Lower leg skin (tissue), 4 donors: Measurements from ENCODE around the gene PSMD9. TPM values are rescaled to one million over a fixed set of nuclear protein-coding genes. Genes with fewer than 3 reads are reported as not detected.

Experiments used
- DNase-seq, 2 donors: peaks; one replicate each; pipeline ENCODE4 v3.0.0-alpha.2; 2019; ENCODE audit warnings: low spot score in 2 of 2
- H3K4me3 ChIP-seq: fragments of 200-600 bp; sonication (generic); 2 replicates; pipeline ENCODE4 v1.5.1; 2017; ENCODE audit warnings: mild to moderate bottlenecking, low read depth; ENCODE audit not compliant: poor library complexity, severe bottlenecking
- POLR2A ChIP-seq, 2 donors: fragments of 450-650 bp; IDR thresholded peaks; one replicate each; pipeline ENCODE4 v1.6.1; 2016 to 2017; ENCODE audit warnings: antibody characterized with exemption in 2 of 2, mild to moderate bottlenecking in 1 of 2, moderate library complexity in 1 of 2
- WGBS, 2 donors: methylation state at CpG; one replicate each; pipeline ENCODE4 v1.1.5; 2018; 5-methylcytosine and 5-hydroxymethylcytosine counted together
- intact Hi-C: fragments of 100-400 bp; cut with DNase I; formaldehyde crosslinking; loops from one replicate; pipeline ENCODE4 v1.15.0; 2023; ENCODE audit warnings: low total_unique reads
- total RNA-seq, 4 donors: library from RNA; depleted of rRNA; stranded (reverse); fragments of >200 nt; gene quantifications; one replicate each; pipeline ENCODE4 v1.1.0, GENCODE V29; 2016
- TF ChIP-seq, protein P1 (sequence below), 3 donors: fragments of 450-650 bp; IDR thresholded peaks; one replicate each; pipeline ENCODE4 v1.5.1; 2016; ENCODE audit warnings: antibody characterized with exemption in 3 of 3, mild to moderate bottlenecking in 3 of 3, moderate library complexity in 2 of 3

Gene PSMD9
- total RNA-seq, 4 donors from 2014 or later = 67.9 to 87.5 (median 82.7) TPM

DNA sequence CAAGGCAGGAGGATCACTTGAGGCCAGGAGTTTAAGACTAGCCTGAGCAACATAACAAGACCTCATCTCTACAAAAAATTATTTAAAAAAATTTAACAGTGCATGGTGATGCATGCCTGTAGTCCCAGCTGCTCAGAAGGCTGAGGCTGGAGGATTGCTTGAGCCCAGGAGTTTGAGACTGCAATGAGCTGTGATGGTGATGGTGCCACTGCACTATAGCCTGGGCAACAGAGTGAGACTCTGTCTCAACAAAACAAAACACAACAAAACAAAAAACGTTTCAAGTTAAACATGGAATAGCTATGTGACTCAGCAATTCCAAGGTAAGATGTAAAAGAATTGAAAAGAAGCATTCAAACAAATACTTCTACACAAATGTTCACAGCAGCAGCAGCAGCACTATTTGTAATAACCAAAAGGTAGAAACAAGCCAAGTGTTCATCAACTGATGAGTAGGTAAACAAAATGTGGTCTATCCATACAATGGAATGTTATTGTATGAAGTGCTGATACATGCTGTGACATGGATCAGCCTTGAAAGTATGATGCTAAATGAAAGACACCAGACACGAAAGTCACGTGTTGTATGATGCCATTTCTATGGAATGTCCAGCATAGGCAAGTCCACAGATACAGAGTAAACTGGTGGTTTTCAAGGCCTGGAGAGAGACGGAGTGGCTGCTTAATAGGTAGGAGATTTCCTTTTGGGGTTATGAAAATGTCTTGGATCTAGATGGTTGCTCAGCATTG lies 61.2 kb downstream of the PSMD9 start:
- intact Hi-C loops = no loop called here
- H3K4me3 ChIP-seq = no peak overlapping the region
- no peak for TF ChIP-seq POLR2A (IDR thresholded peaks at IDR 0.05)
- TF ChIP-seq, protein P1, sequence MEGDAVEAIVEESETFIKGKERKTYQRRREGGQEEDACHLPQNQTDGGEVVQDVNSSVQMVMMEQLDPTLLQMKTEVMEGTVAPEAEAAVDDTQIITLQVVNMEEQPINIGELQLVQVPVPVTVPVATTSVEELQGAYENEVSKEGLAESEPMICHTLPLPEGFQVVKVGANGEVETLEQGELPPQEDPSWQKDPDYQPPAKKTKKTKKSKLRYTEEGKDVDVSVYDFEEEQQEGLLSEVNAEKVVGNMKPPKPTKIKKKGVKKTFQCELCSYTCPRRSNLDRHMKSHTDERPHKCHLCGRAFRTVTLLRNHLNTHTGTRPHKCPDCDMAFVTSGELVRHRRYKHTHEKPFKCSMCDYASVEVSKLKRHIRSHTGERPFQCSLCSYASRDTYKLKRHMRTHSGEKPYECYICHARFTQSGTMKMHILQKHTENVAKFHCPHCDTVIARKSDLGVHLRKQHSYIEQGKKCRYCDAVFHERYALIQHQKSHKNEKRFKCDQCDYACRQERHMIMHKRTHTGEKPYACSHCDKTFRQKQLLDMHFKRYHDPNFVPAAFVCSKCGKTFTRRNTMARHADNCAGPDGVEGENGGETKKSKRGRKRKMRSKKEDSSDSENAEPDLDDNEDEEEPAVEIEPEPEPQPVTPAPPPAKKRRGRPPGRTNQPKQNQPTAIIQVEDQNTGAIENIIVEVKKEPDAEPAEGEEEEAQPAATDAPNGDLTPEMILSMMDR (IDR thresholded peaks at IDR 0.05) = no peak
- 61 to 70% methylated on average over 4 of the region's 4 CpGs for WGBS, 2 donors
- no peak for DNase-seq

DNA sequence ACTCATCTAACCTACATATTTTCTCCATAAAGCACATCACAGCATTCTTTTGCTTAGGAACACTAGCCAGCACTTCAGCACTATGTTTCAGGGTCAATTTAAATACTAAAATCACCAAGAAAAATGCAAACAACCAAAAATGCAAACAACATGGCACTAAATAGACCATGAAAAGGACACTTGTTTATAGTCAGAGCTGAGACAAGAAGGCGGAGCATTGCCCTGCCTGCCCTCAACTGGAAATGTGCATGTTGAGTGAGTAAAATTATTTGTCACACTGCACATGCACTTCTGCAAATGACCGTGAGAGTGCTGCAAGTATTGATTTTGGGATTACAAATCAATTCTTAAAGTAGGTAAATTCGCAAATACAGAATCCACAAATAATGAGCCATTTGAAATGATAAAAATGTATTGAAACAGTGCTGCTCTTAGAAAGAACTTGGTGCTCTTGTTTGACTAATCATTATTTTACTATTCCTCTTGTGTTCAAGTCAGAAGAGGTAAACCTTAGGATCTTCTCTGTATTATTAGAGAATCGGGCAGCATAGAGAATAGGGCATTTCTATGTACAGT lies 64.6 kb downstream of the PSMD9 start:
- no peak for DNase-seq
- no peak overlapping the region for H3K4me3 ChIP-seq
- TF ChIP-seq, protein P1 (IDR thresholded peaks at IDR 0.05) = no peak
- TF ChIP-seq POLR2A (IDR thresholded peaks at IDR 0.05) = no peak
- intact Hi-C loops = no loop called here
- WGBS, 2 donors = 94 to 95% methylated on average over 4 of the region's 4 CpGs

DNA sequence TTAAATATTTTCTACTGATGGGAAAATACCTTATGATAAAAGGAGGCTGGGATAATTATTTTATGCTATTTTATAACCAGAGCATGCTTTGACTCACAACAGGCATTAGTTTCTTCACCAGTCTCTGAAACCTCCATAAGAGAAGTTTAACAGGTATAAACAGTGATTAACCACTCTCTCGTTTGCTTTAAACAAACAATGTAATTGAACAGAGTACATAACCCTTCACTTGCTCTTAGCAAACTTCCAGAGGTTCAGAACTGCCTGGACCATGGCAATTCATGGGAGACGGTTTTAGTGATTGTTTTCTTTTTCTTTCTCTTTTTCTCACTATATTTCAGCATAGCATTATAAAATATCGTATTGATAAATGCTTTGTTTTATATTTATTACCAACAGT lies 65.1 kb downstream of the PSMD9 start:
- H3K4me3 ChIP-seq = no peak overlapping the region
- no peak for DNase-seq
- intact Hi-C loops = no loop called here
- WGBS, 2 donors = 82 to 88% methylated on average over 3 of the region's 3 CpGs
- TF ChIP-seq, protein P1 (IDR thresholded peaks at IDR 0.05) = no peak
- no peak for TF ChIP-seq POLR2A (IDR thresholded peaks at IDR 0.05)

DNA sequence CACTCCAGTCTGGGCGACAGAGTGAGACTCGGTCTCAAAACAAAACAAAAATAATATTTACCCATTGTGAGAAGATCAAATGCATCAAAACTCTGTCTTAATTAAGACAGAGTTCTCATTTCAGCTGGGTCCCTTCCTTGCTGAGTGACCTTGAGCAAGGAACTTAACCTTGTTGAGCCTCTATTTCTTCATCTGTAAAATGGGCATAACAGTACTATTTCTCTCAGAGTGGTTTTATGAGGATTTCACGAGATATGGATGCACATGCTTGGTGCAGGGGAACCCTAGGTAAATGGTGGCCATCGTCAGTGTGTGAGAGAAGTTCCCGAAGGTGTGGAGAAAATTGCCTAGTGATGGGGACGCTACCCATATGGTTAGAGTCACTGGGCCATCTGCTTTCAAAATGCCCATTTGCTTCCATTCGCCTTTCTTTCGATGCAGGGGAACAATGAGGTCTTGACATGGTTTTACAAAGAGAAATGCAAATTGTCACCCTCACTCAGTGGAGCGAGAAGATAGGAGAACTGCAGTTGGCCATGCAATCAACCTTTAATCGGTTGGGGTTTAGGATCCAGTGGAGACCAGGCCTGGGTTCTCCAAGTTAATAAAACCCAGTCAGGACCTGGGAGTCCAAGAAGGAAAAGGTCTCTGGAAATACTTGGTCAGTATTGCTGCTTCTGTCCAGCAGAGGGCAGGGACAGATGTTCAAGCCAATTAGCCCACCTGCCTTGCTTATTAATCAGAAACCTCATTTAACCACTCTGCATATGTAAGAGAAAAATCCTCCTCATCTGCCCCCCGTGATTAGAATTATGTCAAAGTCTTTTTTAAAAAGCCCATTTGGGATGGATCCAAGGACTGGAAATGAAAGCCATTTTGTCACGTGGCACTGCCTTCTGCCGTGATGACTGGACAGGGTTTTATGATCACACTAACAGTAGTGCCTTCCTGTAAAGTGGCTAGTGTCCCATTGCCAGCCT lies 67.0 kb downstream of the PSMD9 start:
- no peak overlapping the region for H3K4me3 ChIP-seq
- DNase-seq = no peak
- TF ChIP-seq, protein P1 (IDR thresholded peaks at IDR 0.05) = no peak
- no peak for TF ChIP-seq POLR2A (IDR thresholded peaks at IDR 0.05)
- intact Hi-C loops = no loop called here
- WGBS, 2 donors = 81 to 87% methylated on average over 13 of the region's 13 CpGs

DNA sequence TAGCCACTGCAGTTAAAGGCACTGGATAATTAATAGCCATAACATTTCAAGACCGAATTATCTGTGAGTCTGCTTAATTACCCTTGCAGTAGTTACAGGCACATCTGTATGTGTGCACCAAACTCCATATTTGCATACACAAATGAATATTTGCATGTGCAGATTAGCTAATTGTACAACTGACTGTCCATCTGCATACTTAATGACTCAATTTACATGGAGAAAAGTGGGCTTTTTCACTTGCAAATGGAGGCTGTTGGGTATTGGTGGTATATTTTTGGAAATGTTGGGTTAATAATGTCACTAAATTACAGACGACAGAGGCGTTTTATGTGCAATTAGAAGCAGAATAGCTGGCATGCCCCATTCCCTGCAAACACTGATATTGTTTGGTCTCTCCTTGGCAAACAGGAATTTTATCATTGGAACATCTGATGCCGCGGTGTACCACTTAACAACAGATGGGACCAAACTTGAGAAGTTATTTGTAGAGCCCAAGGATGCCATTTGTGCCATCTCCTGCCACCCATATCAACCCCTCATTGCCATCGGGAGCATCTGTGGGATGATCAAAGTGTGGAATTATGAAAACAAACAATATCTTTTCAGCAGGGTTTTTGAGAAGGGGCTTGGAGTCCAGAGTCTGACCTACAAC lies 69.4 kb downstream of the PSMD9 start:
- DNase-seq = no peak
- no peak overlapping the region for H3K4me3 ChIP-seq
- TF ChIP-seq, protein P1 (IDR thresholded peaks at IDR 0.05) = no peak
- no peak for TF ChIP-seq POLR2A (IDR thresholded peaks at IDR 0.05)
- 81 to 84% methylated on average over 6 of the region's 6 CpGs for WGBS, 2 donors
- intact Hi-C loops = no loop called here
